ENCODE measurements around the gene MT2A. TPM values are rescaled to one million over a fixed set of nuclear protein-coding genes. Genes with fewer than 3 reads are reported as not detected.
"Not testable (repeated sequence)": the region's sequence is repeated elsewhere in the genome, so short reads cannot be mapped to it uniquely, and the experiment has no call there.

The MT2A gene
- total RNA-seq, 2 experiments from 2014 or later = 133 to 142 TPM

DNA sequence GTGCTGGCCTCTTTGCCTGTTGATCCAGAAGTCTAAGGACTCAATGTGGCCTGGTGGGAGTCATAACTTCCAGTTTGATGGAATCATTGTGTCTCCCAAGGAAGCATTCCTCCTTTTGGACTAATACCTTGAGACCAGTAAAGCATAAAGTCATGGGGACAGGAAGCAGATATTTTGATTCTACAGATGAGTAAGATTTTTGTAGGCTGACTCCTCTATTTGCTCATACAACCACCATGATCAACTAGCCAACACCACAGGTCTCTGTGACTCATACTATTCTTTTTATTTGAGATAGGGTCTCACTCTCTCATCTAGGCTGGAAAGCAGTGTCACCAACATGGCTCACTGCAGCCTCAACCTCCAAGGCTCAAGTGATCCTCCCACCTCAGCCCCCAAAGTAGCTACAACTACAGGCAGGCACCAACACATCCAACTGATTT lies 6.2 kb downstream of the MT2A start:
- ChIA-PET POLR2A (interaction anchor here (0.5 kb wide), 1 partner anchor 113 kb away, joined by 6 read pairs; no protein-coding TSS in a partner anchor), CTCF (no interaction called here)

- ChIA-PET CTCF (no interaction called here), POLR2A (interaction anchor here (0.5 kb wide), 1 partner anchor 112 kb away, joined by 6 read pairs; no protein-coding TSS in a partner anchor)
Observed at GRCh38 chr16:56615353-56615752, 7.0 kb downstream of the MT2A start.

GRCh38 chr16:56616608-56617211 lies 8.3 kb downstream of the MT2A start:
- ChIA-PET CTCF (interaction anchor here (0.6 to 0.7 kb wide), 3 partner anchors 80 to 1132 kb away, joined by 3 to 5 read pairs (median 3); no protein-coding TSS in a partner anchor), POLR2A (no interaction called here)

GRCh38 chr16:56617212-56618085 lies 9.1 kb downstream of the MT2A start:
- CTCF ChIA-PET = interaction anchor here (0.6 to 0.7 kb wide), 2 partner anchors 81 to 120 kb away, joined by 3 read pairs; no protein-coding TSS in a partner anchor

DNA sequence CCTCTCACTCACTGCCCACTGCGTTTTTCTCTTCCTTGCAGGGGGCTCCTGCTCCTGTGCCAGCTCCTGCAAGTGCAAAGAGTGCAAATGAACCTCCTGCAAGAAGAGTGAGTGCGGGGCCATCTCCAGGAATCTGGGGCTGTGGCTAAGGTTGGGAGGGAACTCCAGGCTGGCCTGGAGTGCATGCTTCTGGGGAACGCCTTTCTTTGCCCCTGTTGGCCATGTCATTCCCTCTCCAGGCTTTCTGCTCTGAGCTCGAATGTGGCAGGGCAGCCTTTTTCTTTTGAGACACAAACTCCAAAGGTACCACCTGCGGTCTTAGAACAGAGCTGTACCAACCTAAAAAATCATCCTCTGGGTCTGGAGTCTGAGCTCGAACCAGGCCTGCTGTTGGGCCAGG lies 9.8 kb downstream of the MT2A start:
- POLR2A ChIA-PET = no interaction called here
- CTCF ChIA-PET = no interaction called here

More at GRCh38 chr16:56617212-56618085, 9.1 kb downstream of the MT2A start:
- POLR2A ChIA-PET = no interaction called here

DNA sequence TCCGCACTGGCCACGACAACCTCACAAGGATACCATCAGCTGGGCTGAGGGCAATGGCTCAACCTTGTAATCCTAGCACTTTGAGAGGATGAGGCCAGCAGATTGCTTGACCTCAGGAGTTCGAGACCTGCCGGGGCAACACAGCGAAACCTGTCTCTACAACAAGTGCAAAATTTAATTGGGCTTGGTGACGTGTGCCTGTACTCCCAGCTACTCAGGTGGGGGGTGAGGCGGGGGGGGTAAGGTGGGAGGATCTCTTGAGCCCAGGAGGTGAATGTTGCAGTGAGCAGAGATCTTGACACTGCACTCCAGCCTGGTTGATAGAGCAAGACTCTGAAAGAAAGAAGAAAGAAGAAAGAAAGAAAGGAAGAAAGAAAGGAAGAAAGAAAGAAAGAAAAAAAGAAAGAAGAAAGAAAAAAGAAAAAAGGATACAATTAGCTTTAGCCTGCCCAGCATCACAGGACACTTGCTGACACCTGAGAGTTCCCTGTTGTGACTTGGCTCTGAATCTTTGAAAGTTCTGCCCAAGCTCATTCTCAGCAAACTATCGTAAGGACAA lies 12.0 kb downstream of the MT2A start:
- ChIA-PET POLR2A (no interaction called here), CTCF (no interaction called here)

GRCh38 chr16:56621665-56622445 lies 13.5 kb downstream of the MT2A start:
- POLR2A ChIA-PET = not testable (repeated sequence)
- CTCF ChIA-PET = interaction anchor here (1.1 kb wide), 1 partner anchor 80 kb away, joined by 3 read pairs; no protein-coding TSS in a partner anchor

DNA sequence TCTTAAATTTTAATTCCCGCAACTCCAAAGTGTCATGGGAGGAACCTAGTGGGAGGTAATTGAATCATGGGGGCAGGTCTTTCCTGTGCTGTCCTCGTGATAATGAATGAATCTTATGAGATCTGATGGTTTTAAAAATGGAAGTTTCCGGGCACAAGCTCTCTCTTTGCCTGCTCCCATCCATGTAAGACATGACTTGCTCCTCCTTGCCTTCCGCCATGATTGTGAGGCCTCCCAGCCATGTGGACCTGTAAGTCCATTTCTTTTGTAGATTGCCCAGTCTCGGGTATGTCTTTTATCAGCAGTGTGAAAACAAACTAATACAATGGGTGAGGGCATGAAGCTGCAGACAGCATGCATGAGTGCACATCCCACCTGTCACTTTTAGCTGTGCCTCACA lies 14.8 kb downstream of the MT2A start:
- CTCF ChIA-PET = interaction anchor here (1.4 kb wide), 2 partner anchors 11 to 79 kb away, joined by 3 read pairs; no protein-coding TSS in a partner anchor
- POLR2A ChIA-PET = not testable (repeated sequence)

DNA sequence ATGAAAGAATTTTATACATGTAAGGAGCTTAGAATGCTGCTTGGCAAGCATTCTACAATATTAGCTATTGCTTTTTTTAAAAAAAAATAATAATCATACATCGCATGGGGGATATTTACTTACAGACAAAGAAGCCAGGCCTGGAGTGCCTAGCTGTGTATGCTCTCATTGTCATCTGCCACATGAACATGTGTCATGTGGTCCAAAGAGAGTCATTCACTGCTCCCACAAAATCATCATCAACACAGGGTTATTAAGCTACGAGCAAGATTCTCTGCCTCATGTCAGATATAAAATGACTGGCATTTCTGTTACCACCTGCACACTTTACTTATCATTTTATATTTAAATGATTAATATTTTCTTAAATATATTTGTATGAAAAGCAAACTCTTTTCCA lies 15.3 kb downstream of the MT2A start:
- ChIA-PET POLR2A (no interaction called here), CTCF (interaction anchor here (1.1 to 1.4 kb wide), 3 partner anchors 11 to 78 kb away, joined by 3 to 4 read pairs (median 3); partner anchors contain the start of gene MT1F)

GRCh38 chr16:56625140-56625942 lies 17.0 kb downstream of the MT2A start, which contains the start of gene MT1E:
TSS of gene MT1E (plus strand) at chr16:56625781. CDS start at chr16:56625852, 71 bp downstream.
- ChIA-PET CTCF (interaction anchor here (1.0 kb wide), 2 partner anchors 12 to 18 kb away, joined by 3 to 4 read pairs; no protein-coding TSS in a partner anchor), POLR2A (interaction anchor here (1.3 kb wide), 1 partner anchor 16 kb away, joined by 8 read pairs; the partner anchor contains the start of gene MT2A)

GRCh38 chr16:56625943-56626654 lies 17.7 kb downstream of the MT2A start:
- CTCF ChIA-PET = interaction anchor here (1.0 kb wide), 1 partner anchor 13 kb away, joined by 4 read pairs; no protein-coding TSS in a partner anchor

GRCh38 chr16:56626685-56627084 lies 18.3 kb downstream of the MT2A start:
- POLR2A ChIA-PET = no interaction called here
- CTCF ChIA-PET = no interaction called here

More at GRCh38 chr16:56625943-56626654, 17.7 kb downstream of the MT2A start:
- POLR2A ChIA-PET = interaction anchor here (1.3 kb wide), 1 partner anchor 17 kb away, joined by 8 read pairs; the partner anchor contains the start of gene MT2A

GRCh38 chr16:56628486-56629350 lies 20.3 kb downstream of the MT2A start:
- ChIA-PET CTCF (interaction anchor here (1.1 kb wide), 1 partner anchor 15 kb away, joined by 3 read pairs; no protein-coding TSS in a partner anchor), POLR2A (no interaction called here)

GRCh38 chr16:56629531-56629930 lies 21.1 kb downstream of the MT2A start:
- CTCF ChIA-PET = no interaction called here

DNA sequence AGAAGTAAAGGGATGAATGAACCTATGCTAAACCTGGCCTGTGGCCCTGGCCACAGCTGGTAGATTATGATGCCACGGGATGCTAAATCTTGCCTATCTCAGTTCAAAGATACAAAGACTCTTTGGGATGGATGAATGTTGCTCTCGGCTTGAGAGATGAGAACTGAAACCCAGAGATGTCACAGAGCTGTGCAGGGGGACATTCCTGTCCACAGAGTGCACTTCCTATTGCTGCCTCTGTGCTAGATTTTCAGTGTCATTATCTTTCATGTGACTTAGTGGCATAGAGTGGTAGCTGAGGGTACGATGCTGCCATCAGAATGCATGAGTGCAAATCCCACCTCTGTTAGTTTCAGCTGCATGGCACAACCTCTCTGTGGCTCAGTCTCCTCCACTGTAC lies 21.8 kb downstream of the MT2A start:
- POLR2A ChIA-PET = no interaction called here
- CTCF ChIA-PET = interaction anchor here (1.5 kb wide), 1 partner anchor 13 kb away, joined by 3 read pairs; no protein-coding TSS in a partner anchor

More at GRCh38 chr16:56629531-56629930, 21.1 kb downstream of the MT2A start:
- POLR2A ChIA-PET = no interaction called here

DNA sequence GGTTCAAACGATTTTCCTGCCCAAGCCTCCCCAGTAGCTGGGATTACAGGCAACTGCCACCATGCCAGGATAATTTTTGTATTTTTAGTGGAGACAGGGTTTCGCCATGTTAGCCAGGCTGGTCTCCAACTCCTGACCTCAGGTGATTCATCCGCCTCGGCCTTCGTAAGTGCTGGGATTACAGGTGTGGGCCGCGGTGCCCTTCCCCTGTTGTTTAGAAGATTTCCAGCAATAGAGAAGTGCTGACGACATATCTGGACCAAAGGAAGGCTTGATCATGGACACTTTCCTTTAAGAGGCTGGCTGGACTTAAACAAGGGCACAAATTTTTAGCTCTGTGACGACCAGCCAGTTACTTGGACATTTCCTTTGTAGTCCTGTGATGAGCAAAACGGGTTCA lies 22.8 kb downstream of the MT2A start:
- POLR2A ChIA-PET = no interaction called here

More for the DNA sequence above, 22.8 kb downstream of the MT2A start:
- CTCF ChIA-PET = interaction anchor here (0.6 to 1.5 kb wide), 2 partner anchors 11 to 644 kb away, joined by 3 to 4 read pairs; no protein-coding TSS in a partner anchor

Measured in activated CD8-positive, alpha-beta memory T cell treated with anti-CD3 and anti-CD28 coated beads for 36 hours (primary cell).